H1 (cell line): Measurements from ENCODE around the gene RXFP1. TPM values are rescaled to one million over a fixed set of nuclear protein-coding genes. Genes with fewer than 3 reads are reported as not detected.

Source experiments
- CTCF ChIA-PET: fragments of 300-600 bp; sonication (Branson Sonifier 250); formaldehyde crosslinking; loops from one replicate; lab custom pipeline; 2021; ENCODE audit not compliant: partially characterized antibody; lab: Charles Lee
- POLR2A ChIA-PET: fragments of 300-600 bp; sonication (Branson Sonifier 250); formaldehyde crosslinking; loops from one replicate; lab custom pipeline; 2021; ENCODE audit warnings: inconsistent platforms; ENCODE audit not compliant: partially characterized antibody; lab: Charles Lee
- DNase-seq, 2 experiments: peaks; one replicate each; pipeline versions ENCODE4 v3.0.0 to v3.0.0-alpha.2; 2010 to 2022; ENCODE audit warnings: low spot score in 2 of 2, low read depth in 1 of 2, mixed read lengths in 1 of 2
- FAIRE-seq: peaks from 2 replicates; lab custom pipeline; 2011; peaks lifted over from hg19 to GRCh38; lab: Jason Lieb, UNC
- H2AFZ ChIP-seq: 2 replicates; pipeline ENCODE4 v1.8.1; 2012; ENCODE audit warnings: low read length, inconsistent platforms
- H2AK5ac ChIP-seq: 2 replicates; pipeline ENCODE4 v1.6.1; 2013; ENCODE audit warnings: low read depth, low read length
- H2BK120ac ChIP-seq: replicated peaks from 2 replicates; pipeline ENCODE3; 2013; ENCODE audit warnings: low read depth, low read length, inconsistent platforms
- H2BK12ac ChIP-seq: 2 replicates; pipeline ENCODE4 v1.6.1; 2013; ENCODE audit warnings: low read depth, low read length
- H2BK15ac ChIP-seq: 2 replicates; pipeline ENCODE4 v1.6.1; 2013; ENCODE audit warnings: low read length
- H2BK20ac ChIP-seq: 2 replicates; pipeline ENCODE4 v1.6.1; 2013; ENCODE audit warnings: low read length
- H2BK5ac ChIP-seq: 2 replicates; pipeline ENCODE4 v1.6.1; 2013; ENCODE audit warnings: low read depth, low read length
- H3K14ac ChIP-seq: 2 replicates; pipeline ENCODE4 v1.6.1; 2013; ENCODE audit warnings: inconsistent platforms; ENCODE audit not compliant: insufficient read length
- H3K18ac ChIP-seq: 2 replicates; pipeline ENCODE4 v1.6.1; 2013; ENCODE audit warnings: low read length; ENCODE audit errors: extremely low read depth
- H3K23ac ChIP-seq: 2 replicates; pipeline ENCODE4 v1.6.1; 2013; ENCODE audit warnings: inconsistent platforms; ENCODE audit not compliant: insufficient read length
- H3K23me2 ChIP-seq: 2 replicates; pipeline ENCODE4 v1.6.1; 2013; ENCODE audit warnings: low read depth, low read length
- H3K27ac ChIP-seq: 2 replicates; pipeline ENCODE4 v1.6.1; 2011; ENCODE audit warnings: low read depth, low read length, inconsistent platforms
- H3K27me3 ChIP-seq, 4 experiments: replicated peaks in 1 of 4; 1 replicate in 1 of 4; 2 replicates in 3 of 4; pipeline versions ENCODE4 v1.6.1 to v1.8.1; 2011 to 2013; ENCODE audit warnings: low read length in 3 of 4, mild to moderate bottlenecking in 3 of 4, inconsistent platforms in 2 of 4, mixed read lengths in 2 of 4, moderate library complexity in 1 of 4; ENCODE audit not compliant: control insufficient read depth in 3 of 4, insufficient read depth in 3 of 4; ENCODE audit errors: extremely low read depth in 1 of 4
- H3K36me3 ChIP-seq, 4 experiments: 2 replicates each; pipeline versions ENCODE4 v1.6.1 to v1.8.1; 2011 to 2013; ENCODE audit warnings: mild to moderate bottlenecking in 4 of 4, low read length in 3 of 4, moderate library complexity in 2 of 4, control low read depth in 1 of 4, inconsistent platforms in 1 of 4; ENCODE audit not compliant: insufficient read depth in 4 of 4, control insufficient read depth in 2 of 4
- H3K4ac ChIP-seq: replicated peaks from 2 replicates; pipeline ENCODE3; 2013; ENCODE audit warnings: low read length, low read depth, mixed read lengths, inconsistent platforms; ENCODE audit not compliant: insufficient read length
- H3K4me1 ChIP-seq, 4 experiments: replicated peaks in 1 of 4; 1 replicate in 1 of 4; 2 replicates in 3 of 4; pipeline versions ENCODE4 v1.6.1 to v1.8.1; 2011 to 2013; ENCODE audit warnings: low read length in 3 of 4, inconsistent platforms in 2 of 4, mixed read lengths in 1 of 4; ENCODE audit not compliant: insufficient read depth in 4 of 4, control insufficient read depth in 3 of 4
- H3K4me2 ChIP-seq, 2 experiments: 2 replicates each; pipeline versions ENCODE4 v1.6.1 to v1.8.1; 2011 to 2013; ENCODE audit warnings: low read depth in 2 of 2, low read length in 2 of 2, control low read depth in 1 of 2, inconsistent platforms in 1 of 2, mild to moderate bottlenecking in 1 of 2; ENCODE audit not compliant: insufficient read depth in 1 of 2
- H3K4me3 ChIP-seq, 4 experiments: fragments of 200-600, 300-600 bp in 1 of 4; sonication (generic), shearing (Covaris generic), sonication (Bioruptor Twin) in 1 of 4; 2 replicates each; pipeline versions ENCODE4 v1.5.1 to v1.8.1; 2011 to 2016; ENCODE audit warnings: low read length in 4 of 4, low read depth in 3 of 4, control low read depth in 2 of 4, inconsistent platforms in 2 of 4, mild to moderate bottlenecking in 2 of 4, mixed read lengths in 1 of 4, moderate library complexity in 1 of 4; ENCODE audit not compliant: insufficient read depth in 2 of 4; ENCODE audit errors: extremely low read depth in 1 of 4
- H3K56ac ChIP-seq: replicated peaks from 2 replicates; pipeline ENCODE3; 2013; ENCODE audit warnings: low read depth, mild to moderate bottlenecking, mixed read lengths, low read length, inconsistent platforms; ENCODE audit not compliant: insufficient read length
- H3K79me1 ChIP-seq: 2 replicates; pipeline ENCODE4 v1.6.1; 2013; ENCODE audit warnings: low read depth, low read length, control low read depth
- H3K79me2 ChIP-seq, 2 experiments: 2 replicates each; pipeline versions ENCODE4 v1.6.1 to v1.8.1; 2012 to 2013; ENCODE audit warnings: low read length in 2 of 2, mild to moderate bottlenecking in 2 of 2, inconsistent platforms in 1 of 2; ENCODE audit not compliant: insufficient read depth in 2 of 2, control insufficient read depth in 1 of 2
- H3K9ac ChIP-seq, 4 experiments: replicated peaks in 1 of 4; 1 replicate in 1 of 4; 2 replicates in 3 of 4; pipeline versions ENCODE4 v1.6.1 to v1.8.1; 2011 to 2013; ENCODE audit warnings: low read depth in 3 of 4, low read length in 3 of 4, control low read depth in 2 of 4, mild to moderate bottlenecking in 2 of 4, moderate library complexity in 2 of 4, inconsistent platforms in 1 of 4; ENCODE audit errors: extremely low read depth in 1 of 4
- H3K9me3 ChIP-seq, 2 experiments: 2 replicates each; pipeline versions ENCODE4 v1.6.1 to v1.8.1; 2012 to 2013; ENCODE audit warnings: mild to moderate bottlenecking in 2 of 2, moderate library complexity in 2 of 2, control low read depth in 1 of 2, inconsistent platforms in 1 of 2, low read depth in 1 of 2, low read length in 1 of 2, mixed read lengths in 1 of 2; ENCODE audit not compliant: insufficient read depth in 2 of 2
- H4K20me1 ChIP-seq, 2 experiments: replicated peaks in 1 of 2; 2 replicates each; pipeline versions ENCODE3 to v1.8.1; 2011 to 2013; ENCODE audit warnings: inconsistent platforms in 2 of 2, low read length in 2 of 2, mild to moderate bottlenecking in 1 of 2; ENCODE audit not compliant: insufficient read depth in 2 of 2, control insufficient read depth in 1 of 2
- H4K5ac ChIP-seq: 2 replicates; pipeline ENCODE4 v1.6.1; 2013; ENCODE audit warnings: low read length, low read depth, mixed read lengths, inconsistent platforms; ENCODE audit not compliant: insufficient read length
- H4K8ac ChIP-seq: 2 replicates; pipeline ENCODE4 v1.8.0; 2013; ENCODE audit warnings: mild to moderate bottlenecking, moderate library complexity, low read length, inconsistent platforms; ENCODE audit not compliant: insufficient read depth; ENCODE audit errors: extremely low read depth
- H4K91ac ChIP-seq: replicated peaks from 2 replicates; pipeline ENCODE3; 2013; ENCODE audit warnings: low read length, mixed read lengths, inconsistent platforms; ENCODE audit not compliant: insufficient read length
- CREB1 ChIP-seq: IDR thresholded peaks from 2 replicates; pipeline ENCODE4 v1.6.1; 2012; ENCODE audit warnings: inconsistent platforms
- CTBP2 ChIP-seq: IDR thresholded peaks from 2 replicates; pipeline ENCODE4 v1.7.0; 2011; ENCODE audit warnings: borderline replicate concordance, mild to moderate bottlenecking, moderate library complexity, mixed read lengths, low read length; ENCODE audit not compliant: insufficient read depth, insufficient read length
- JUN ChIP-seq: IDR thresholded peaks from 2 replicates; pipeline ENCODE4 v1.6.1; 2011; ENCODE audit warnings: low read depth, mild to moderate bottlenecking, improper control_type of control experiment, low read length
- KDM4A ChIP-seq: IDR thresholded peaks from one replicate; pipeline ENCODE4 v1.7.1; 2012; ENCODE audit warnings: low read depth, mild to moderate bottlenecking, moderate library complexity, low read length, inconsistent platforms; ENCODE audit not compliant: severe bottlenecking
- MAX ChIP-seq: IDR thresholded peaks from 2 replicates; pipeline ENCODE4 v1.6.1; 2012; ENCODE audit warnings: inconsistent platforms
- POLR2AphosphoS5 ChIP-seq: IDR thresholded peaks from 2 replicates; pipeline ENCODE4 v1.6.1; 2011; ENCODE audit warnings: low read depth, low read length
- RAD21 ChIP-seq, 2 experiments: IDR thresholded peaks in 1 of 2; conservative IDR thresholded peaks in 1 of 2; 2 replicates each; pipeline ENCODE4 v1.6.1; 2011; ENCODE audit warnings: low read depth in 2 of 2, low read length in 2 of 2, improper control_type of control experiment in 1 of 2, inconsistent platforms in 1 of 2, mild to moderate bottlenecking in 1 of 2, moderate library complexity in 1 of 2
- SP2 ChIP-seq: IDR thresholded peaks from 2 replicates; pipeline ENCODE4 v1.6.1; 2012; ENCODE audit warnings: mild to moderate bottlenecking, low read length, inconsistent platforms
- TEAD4 ChIP-seq: IDR thresholded peaks from 2 replicates; pipeline ENCODE4 v1.6.1; 2012; ENCODE audit warnings: low read depth, low read length, inconsistent platforms, mixed read lengths
- WGBS, 2 experiments: shearing (Covaris generic) in 1 of 2; methylation state at CpG; one replicate each; pipeline versions ENCODE4 v1.1.6 to v1.1.7; 2013 to 2015; ENCODE audit warnings: low lambda C conversion rate in 2 of 2, mixed read lengths in 2 of 2, inconsistent platforms in 1 of 2, low coverage in 1 of 2, missing lambda C conversion rate in 1 of 2; ENCODE audit not compliant: insufficient replicate concordance in 2 of 2, insufficient coverage in 1 of 2, insufficient read length in 1 of 2; ENCODE audit errors: extremely low coverage in 1 of 2, missing lambda C conversion rate in 1 of 2; 5-methylcytosine and 5-hydroxymethylcytosine counted together
- polyA plus RNA-seq, 7 experiments: library from polyadenylated mRNA; depleted of rRNA in 3 of 7; stranded (reverse) in 5 of 7; unstranded in 2 of 7; fragments of >200 nt in 5 of 7; fragments of 200-250 nt in 2 of 7; gene quantifications; 1 replicate in 5 of 7; 2 replicates in 1 of 7; 4 replicates in 1 of 7; pipeline versions ENCODE4 v1.2.1 to v1.2.3, GENCODE V29; 2011 to 2013; ENCODE audit warnings: missing spikeins in 2 of 7, mixed read lengths in 2 of 7
- total RNA-seq: library from RNA; stranded (reverse); fragmentation: NEBNext Ultra II Directional; extraction: Animal tissue kit (Norgen Biotek cat#: 25700); gene quantifications from 2 replicates; pipeline ENCODE4 v1.2.1, GENCODE V29; 2021
- TF ChIP-seq, protein P1 (sequence below): IDR thresholded peaks from 2 replicates; pipeline ENCODE4 v1.6.1; 2011; ENCODE audit warnings: low read depth, mild to moderate bottlenecking, low read length; ENCODE audit not compliant: insufficient read depth

The RXFP1 gene
- total and polyA plus RNA-seq, 2 of the 8 experiments (the other 6 are each of a cell fraction or from before 2014, with no cell fraction given) = 0.14 to 0.56 TPM

GRCh38 chr4:158678767-158679166, 157.1 kb downstream of the RXFP1 start:
- FAIRE-seq (no peak), DNase-seq (no peak)
- H4K5ac ChIP-seq = no peak overlapping the region
- ChIA-PET CTCF (interaction anchor here (0.7 to 1.5 kb wide), 2 partner anchors 10 to 11 kb away, joined by 4 to 8 read pairs; no protein-coding TSS in a partner anchor), POLR2A (interaction anchor here (0.8 kb wide), 1 partner anchor 14 kb away, joined by 3 read pairs; no protein-coding TSS in a partner anchor)
- H4K91ac ChIP-seq = no peak overlapping the region
- no peak overlapping the region for H3K4me3 ChIP-seq
- H2BK120ac ChIP-seq = no peak overlapping the region
- H3K36me3 ChIP-seq = no peaks in the 10 kb centered on the region
- H3K9me3 ChIP-seq = no peaks in the 10 kb centered on the region
- no peak overlapping the region for H4K8ac ChIP-seq
- no peak overlapping the region for H2BK5ac ChIP-seq
- no peak overlapping the region for H3K4ac ChIP-seq
- H4K20me1 ChIP-seq = peaks cover 0 to 1% of the 10 kb centered on the region in 2 experiments
- no peaks in the 10 kb centered on the region for H3K23me2 ChIP-seq
- H2AFZ ChIP-seq = no peak overlapping the region
- H3K14ac ChIP-seq = no peak overlapping the region
- no peak overlapping the region for H3K18ac ChIP-seq
- no peak overlapping the region for H2BK20ac ChIP-seq
- H2BK12ac ChIP-seq = no peak overlapping the region
- no peak overlapping the region for H2AK5ac ChIP-seq
- H3K23ac ChIP-seq = no peak overlapping the region
- H3K4me2 ChIP-seq = no peak overlapping the region
- WGBS, 2 experiments = 85% methylated on average over 2 of the region's 2 CpGs; no CpG with 5 or more reads in 1 of the 2 experiments
- H3K9ac ChIP-seq = no peak overlapping the region
- no peaks in the 10 kb centered on the region for H3K27me3 ChIP-seq
- H3K79me1 ChIP-seq = no peaks in the 10 kb centered on the region
- H3K4me1 ChIP-seq = 0 out of 7 replicates have a peak, but pooled peaks cover 0 to 4% (median 0%) of the 10 kb centered on the region in 4 experiments
- no peak overlapping the region for H3K27ac ChIP-seq
- no peak overlapping the region for H3K56ac ChIP-seq
- H3K79me2 ChIP-seq = no peaks in the 10 kb centered on the region
- H2BK15ac ChIP-seq = no peak overlapping the region
- no peak for TF ChIP-seq MAX
- TF ChIP-seq CREB1 = no peak
- TF ChIP-seq POLR2AphosphoS5 = no peak
- TF ChIP-seq, protein P1, sequence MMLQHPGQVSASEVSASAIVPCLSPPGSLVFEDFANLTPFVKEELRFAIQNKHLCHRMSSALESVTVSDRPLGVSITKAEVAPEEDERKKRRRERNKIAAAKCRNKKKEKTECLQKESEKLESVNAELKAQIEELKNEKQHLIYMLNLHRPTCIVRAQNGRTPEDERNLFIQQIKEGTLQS = no peak
- no peak for TF ChIP-seq CTBP2
- TF ChIP-seq SP2 = no peak
- TF ChIP-seq KDM4A = no peak
- TF ChIP-seq RAD21 (IDR thresholded peaks at IDR 0.05 in 1 of 2, conservative IDR thresholded peaks at IDR 0.05 in 1 of 2; ENCODE audit: low read depth in 2 of 2, low read length in 2 of 2) = no peak
- no peak for TF ChIP-seq TEAD4
- no peak for TF ChIP-seq JUN
